KOPT-K1 (cell line): ENCODE results near the gene NMRK1.

Experiments used
- H3K27ac ChIP-seq: fragments of 200-600 bp; sonication (generic); 2 replicates; pipeline ENCODE4 v1.5.1; 2016; ENCODE audit warnings: antibody characterized with exemption, mild to moderate bottlenecking, low read depth, low read length; ENCODE audit not compliant: poor library complexity, severe bottlenecking
- H3K36me3 ChIP-seq: fragments of 200-600 bp; sonication (generic); 2 replicates; pipeline ENCODE4 v1.5.1; 2017; ENCODE audit warnings: antibody characterized with exemption, mild to moderate bottlenecking, low read length, moderate library complexity; ENCODE audit not compliant: insufficient read depth
- H3K9me3 ChIP-seq: fragments of 200-600 bp; sonication (generic); 2 replicates; pipeline ENCODE4 v1.5.1; 2017; ENCODE audit warnings: antibody characterized with exemption, low read length, mild to moderate bottlenecking; ENCODE audit not compliant: insufficient read depth, poor library complexity, severe bottlenecking

Gene NMRK1

GRCh38 chr9:75109210-75109839 is 21.4 kb upstream of the NMRK1 start:
- no peak overlapping the region for H3K27ac ChIP-seq

GRCh38 chr9:75108571-75108970 is 20.6 kb upstream of the NMRK1 start:
- Histone ChIP-seq H3K36me3 (no peaks in the 10 kb centered on the region), H3K27ac (no peak overlapping the region), H3K9me3 (no peaks in the 10 kb centered on the region)

More at GRCh38 chr9:75109210-75109839, 21.4 kb upstream of the NMRK1 start:
- H3K9me3 ChIP-seq: no peaks in the 10 kb centered on the region
- no peaks in the 10 kb centered on the region for H3K36me3 ChIP-seq

- no peaks in the 10 kb centered on the region for H3K9me3 ChIP-seq
- H3K27ac ChIP-seq: no peak overlapping the region
- H3K36me3 ChIP-seq: peaks cover 6% of the 10 kb centered on the region; the same call in 1 of the 2 replicates
Measured at GRCh38 chr9:75106857-75107256, 18.9 kb upstream of the NMRK1 start.

- no peaks in the 10 kb centered on the region for H3K9me3 ChIP-seq
- peaks cover 10% of the 10 kb centered on the region; the same call in 1 of the 2 replicates for H3K36me3 ChIP-seq
- H3K27ac ChIP-seq: no peak overlapping the region
Measured at GRCh38 chr9:75105841-75106240, 17.9 kb upstream of the NMRK1 start.

- peak overlapping the region; percentile 17 for H3K27ac ChIP-seq
- H3K36me3 ChIP-seq: peaks cover 14% of the 10 kb centered on the region; the same call in 1 of the 2 replicates
- H3K9me3 ChIP-seq: no peaks in the 10 kb centered on the region
Measured at GRCh38 chr9:75105019-75105540, 17.1 kb upstream of the NMRK1 start.

GRCh38 chr9:75104607-75105006 is 16.7 kb upstream of the NMRK1 start:
- Histone ChIP-seq H3K36me3 (peaks cover 14% of the 10 kb centered on the region; the same call in 1 of the 2 replicates), H3K9me3 (no peaks in the 10 kb centered on the region), H3K27ac (no peak overlapping the region)

- Histone ChIP-seq H3K9me3 (no peaks in the 10 kb centered on the region), H3K36me3 (peaks cover 20% of the 10 kb centered on the region; the same call in 1 of the 2 replicates), H3K27ac (no peak overlapping the region)
Measured at GRCh38 chr9:75102177-75102790, 14.3 kb upstream of the NMRK1 start.

GRCh38 chr9:75101004-75101588 is 13.1 kb upstream of the NMRK1 start:
- Histone ChIP-seq H3K27ac (no peak overlapping the region), H3K9me3 (no peaks in the 10 kb centered on the region), H3K36me3 (peaks cover 20% of the 10 kb centered on the region; the same call in 1 of the 2 replicates)

GRCh38 chr9:75096796-75097195 is 8.8 kb upstream of the NMRK1 start:
- Histone ChIP-seq H3K27ac (no peak overlapping the region), H3K9me3 (no peaks in the 10 kb centered on the region), H3K36me3 (peaks cover 14% of the 10 kb centered on the region; the same call in 1 of the 2 replicates)

GRCh38 chr9:75092766-75093165 is 4.8 kb upstream of the NMRK1 start:
- H3K9me3 ChIP-seq: no peaks in the 10 kb centered on the region
- H3K36me3 ChIP-seq: peaks cover 4% of the 10 kb centered on the region; the same call in 1 of the 2 replicates
- H3K27ac ChIP-seq: peak overlapping the region; percentile 4

GRCh38 chr9:75090579-75090978 is 2.6 kb upstream of the NMRK1 start:
- Histone ChIP-seq H3K9me3 (no peaks in the 10 kb centered on the region), H3K27ac (peak overlapping the region; percentile 77), H3K36me3 (no peaks in the 10 kb centered on the region)

GRCh38 chr9:75089373-75089766 is 1.4 kb upstream of the NMRK1 start:
- peak overlapping the region; percentile 77 for H3K27ac ChIP-seq
- H3K36me3 ChIP-seq: no peaks in the 10 kb centered on the region

GRCh38 chr9:75088646-75089372 is 854 bp upstream of the NMRK1 start:
- peak overlapping the region; percentile 77 for H3K27ac ChIP-seq

More at GRCh38 chr9:75089373-75089766, 1.4 kb upstream of the NMRK1 start:
- no peaks in the 10 kb centered on the region for H3K9me3 ChIP-seq

GRCh38 chr9:75087289-75087823 is 599 bp downstream of the NMRK1 start:
- H3K9me3 ChIP-seq: no peaks in the 10 kb centered on the region
- H3K36me3 ChIP-seq: peaks cover 4% of the 10 kb centered on the region; the same call in 1 of the 2 replicates
- H3K27ac ChIP-seq: peak overlapping the region; percentile 77

More at GRCh38 chr9:75088646-75089372, 854 bp upstream of the NMRK1 start:
- Histone ChIP-seq H3K9me3 (no peaks in the 10 kb centered on the region), H3K36me3 (no peaks in the 10 kb centered on the region)
